22Rv1 (cell line): Measurements from ENCODE around the gene AEBP1.

Source experiments
- H3K27ac ChIP-seq: fragments of 450-650 bp; 2 replicates; pipeline ENCODE4 v1.5.1; 2017
- ZFX ChIP-seq: fragments of 450-650 bp; IDR thresholded peaks from 2 replicates; pipeline ENCODE4 v1.6.1; 2017; ENCODE audit warnings: antibody characterized with exemption, borderline replicate concordance
- TF ChIP-seq, protein P1 (sequence below): fragments of 450-650 bp; IDR thresholded peaks from 2 replicates; pipeline ENCODE4 v1.5.1; 2017; ENCODE audit warnings: mild to moderate bottlenecking

AEBP1 gene

DNA sequence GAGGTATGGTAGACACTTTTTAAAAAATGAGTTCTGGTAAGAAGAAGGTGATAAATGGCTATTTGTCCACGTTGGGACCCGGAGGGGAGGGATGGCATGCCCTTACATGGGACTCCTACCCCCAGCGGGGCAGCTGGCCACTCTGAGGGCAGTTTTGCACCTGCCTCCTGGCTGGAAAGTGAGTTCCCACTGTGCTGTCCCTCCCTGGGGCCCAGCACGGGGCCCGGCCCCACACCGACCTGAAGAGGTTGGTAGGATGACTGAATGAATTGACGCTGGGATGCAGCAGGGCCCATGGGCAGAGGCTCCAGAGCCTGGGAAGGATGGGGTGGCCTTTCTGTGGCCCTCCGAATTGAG lies 601 bp upstream of the AEBP1 start:
- TF ChIP-seq, protein P1, sequence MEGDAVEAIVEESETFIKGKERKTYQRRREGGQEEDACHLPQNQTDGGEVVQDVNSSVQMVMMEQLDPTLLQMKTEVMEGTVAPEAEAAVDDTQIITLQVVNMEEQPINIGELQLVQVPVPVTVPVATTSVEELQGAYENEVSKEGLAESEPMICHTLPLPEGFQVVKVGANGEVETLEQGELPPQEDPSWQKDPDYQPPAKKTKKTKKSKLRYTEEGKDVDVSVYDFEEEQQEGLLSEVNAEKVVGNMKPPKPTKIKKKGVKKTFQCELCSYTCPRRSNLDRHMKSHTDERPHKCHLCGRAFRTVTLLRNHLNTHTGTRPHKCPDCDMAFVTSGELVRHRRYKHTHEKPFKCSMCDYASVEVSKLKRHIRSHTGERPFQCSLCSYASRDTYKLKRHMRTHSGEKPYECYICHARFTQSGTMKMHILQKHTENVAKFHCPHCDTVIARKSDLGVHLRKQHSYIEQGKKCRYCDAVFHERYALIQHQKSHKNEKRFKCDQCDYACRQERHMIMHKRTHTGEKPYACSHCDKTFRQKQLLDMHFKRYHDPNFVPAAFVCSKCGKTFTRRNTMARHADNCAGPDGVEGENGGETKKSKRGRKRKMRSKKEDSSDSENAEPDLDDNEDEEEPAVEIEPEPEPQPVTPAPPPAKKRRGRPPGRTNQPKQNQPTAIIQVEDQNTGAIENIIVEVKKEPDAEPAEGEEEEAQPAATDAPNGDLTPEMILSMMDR, result no peak
- TF ChIP-seq ZFX, result no peak
- H3K27ac ChIP-seq, result no peak overlapping the region

DNA sequence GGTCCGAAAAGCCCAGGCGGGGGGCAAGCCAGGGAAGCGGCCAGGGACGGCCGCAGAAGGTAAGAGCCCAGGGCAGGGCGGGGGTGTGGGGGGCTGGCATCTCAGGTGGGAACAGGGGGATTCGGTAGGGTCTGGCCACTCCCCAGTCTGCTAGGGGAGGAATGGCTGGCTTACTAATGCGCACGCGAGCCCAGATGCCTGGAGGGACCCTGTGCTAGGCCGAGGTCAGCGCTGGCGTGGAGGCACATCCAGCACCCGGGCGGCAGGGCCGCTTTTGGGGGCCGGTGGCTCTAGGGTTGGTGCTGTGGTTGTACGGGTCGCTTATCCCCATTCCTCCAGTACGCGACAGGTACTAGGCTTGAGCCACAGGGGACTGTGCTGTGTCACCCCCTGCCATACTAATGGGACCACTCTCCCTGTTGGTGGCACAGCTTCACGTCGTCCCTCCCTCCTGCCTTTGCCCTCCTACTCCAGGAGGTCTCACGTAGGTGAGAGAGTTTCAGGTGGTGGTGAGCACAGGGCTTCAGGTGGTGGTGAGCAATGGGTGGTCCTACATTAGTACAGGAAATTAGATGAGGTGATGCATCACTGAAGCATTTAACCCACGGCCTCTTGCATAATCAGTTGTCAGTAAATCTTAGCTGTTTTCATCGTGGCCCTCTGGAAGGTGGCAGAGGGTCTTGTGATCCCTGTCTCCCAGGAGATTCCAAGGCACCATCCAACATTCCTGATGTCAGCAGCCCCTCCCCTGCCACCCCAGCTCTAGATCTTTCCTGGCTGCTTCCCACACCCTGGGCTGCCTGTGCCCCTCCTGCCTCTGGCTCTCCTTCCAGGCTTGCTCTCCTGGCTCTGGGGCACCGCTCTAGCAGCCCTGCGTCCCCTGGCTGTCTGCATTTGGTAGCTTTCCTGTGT lies 971 bp downstream of the AEBP1 start:
- no peak overlapping the region for H3K27ac ChIP-seq
- TF ChIP-seq, protein P1, result no peak
- no peak for TF ChIP-seq ZFX

DNA sequence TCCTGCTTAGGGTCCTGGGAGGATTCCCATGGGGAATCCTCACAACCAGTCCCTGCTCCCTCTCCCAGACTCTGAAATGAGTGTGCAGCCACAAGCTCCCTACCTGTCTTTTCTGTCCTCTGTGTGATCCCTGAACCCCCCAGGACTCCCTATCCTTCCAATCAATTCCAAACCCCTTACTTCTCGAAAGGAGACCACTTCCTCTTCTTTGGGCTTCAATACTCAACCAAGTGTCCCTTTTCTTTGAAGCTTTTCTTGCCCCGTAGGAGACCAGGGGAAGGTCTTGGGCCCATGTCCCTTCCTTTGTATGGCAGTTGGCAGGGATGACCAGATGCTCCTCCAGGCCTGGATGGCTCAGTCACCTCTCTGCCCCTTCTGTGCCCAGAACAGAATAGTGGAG lies 1.7 kb downstream of the AEBP1 start:
- no peak overlapping the region for H3K27ac ChIP-seq
- TF ChIP-seq, protein P1, result no peak
- no peak for TF ChIP-seq ZFX

DNA sequence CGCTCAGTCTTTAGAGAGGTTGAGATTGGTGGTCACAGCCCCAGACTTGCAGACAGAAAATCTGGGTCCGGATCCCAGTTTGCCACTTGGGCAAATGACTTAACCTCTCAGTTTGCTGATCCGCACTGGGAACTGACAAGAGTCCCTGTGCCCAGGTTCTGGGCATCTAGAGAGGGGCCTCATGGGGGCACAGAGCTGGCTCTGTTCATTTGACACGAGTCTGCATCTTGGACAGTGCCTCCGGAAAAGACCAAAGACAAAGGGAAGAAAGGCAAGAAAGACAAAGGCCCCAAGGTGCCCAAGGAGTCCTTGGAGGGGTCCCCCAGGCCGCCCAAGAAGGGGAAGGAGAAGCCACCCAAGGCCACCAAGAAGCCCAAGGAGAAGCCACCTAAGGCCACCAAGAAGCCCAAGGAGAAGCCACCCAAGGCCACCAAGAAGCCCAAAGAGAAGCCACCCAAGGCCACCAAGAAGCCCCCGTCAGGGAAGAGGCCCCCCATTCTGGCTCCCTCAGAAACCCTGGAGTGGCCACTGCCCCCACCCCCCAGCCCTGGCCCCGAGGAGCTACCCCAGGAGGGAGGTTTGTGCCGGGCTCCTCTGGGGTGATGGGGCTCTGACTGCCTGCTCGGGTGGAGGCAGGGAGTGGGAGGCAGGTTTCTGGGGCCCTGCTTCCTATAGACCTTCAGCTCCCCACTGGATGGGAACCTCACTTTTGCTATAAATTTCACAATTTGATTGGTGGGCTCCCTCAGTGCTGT lies 2.3 kb downstream of the AEBP1 start:
- TF ChIP-seq, protein P1, result no peak
- TF ChIP-seq ZFX, result no peak
- H3K27ac ChIP-seq, result no peak overlapping the region

DNA sequence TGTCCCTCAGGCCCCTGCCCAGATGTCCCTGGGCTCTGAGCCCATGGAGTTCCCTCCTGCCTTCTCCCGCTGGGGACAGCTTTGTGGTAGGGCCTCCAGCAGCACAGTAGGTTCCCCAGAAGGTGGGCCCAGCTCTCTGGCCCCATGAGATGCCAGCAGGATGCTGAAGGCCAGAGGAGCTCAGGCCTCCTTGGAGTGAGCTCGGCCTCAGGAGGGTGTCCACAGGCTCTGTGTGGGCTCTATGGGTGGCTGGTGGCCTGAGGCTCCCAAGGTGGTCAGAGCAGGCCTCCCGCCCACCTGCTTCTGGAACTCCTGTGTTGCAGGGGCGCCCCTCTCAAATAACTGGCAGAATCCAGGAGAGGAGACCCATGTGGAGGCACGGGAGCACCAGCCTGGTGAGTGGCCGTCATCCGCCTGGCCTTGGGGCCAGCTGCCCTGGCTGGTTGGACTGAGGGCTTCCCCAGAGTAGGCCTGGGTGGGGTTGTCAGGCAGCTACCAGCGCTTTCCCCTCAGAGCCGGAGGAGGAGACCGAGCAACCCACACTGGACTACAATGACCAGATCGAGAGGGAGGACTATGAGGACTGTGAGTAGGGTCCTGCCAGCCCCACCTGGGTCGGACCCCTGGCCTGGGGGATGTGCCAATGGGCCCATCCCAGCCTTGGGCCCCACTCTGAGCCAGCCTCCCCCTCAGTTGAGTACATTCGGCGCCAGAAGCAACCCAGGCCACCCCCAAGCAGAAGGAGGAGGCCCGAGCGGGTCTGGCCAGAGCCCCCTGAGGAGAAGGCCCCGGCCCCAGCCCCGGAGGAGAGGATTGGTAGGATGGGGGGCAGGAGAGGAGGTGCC lies 3.2 kb downstream of the AEBP1 start:
- H3K27ac ChIP-seq, result no peak overlapping the region
- no peak for TF ChIP-seq ZFX
- TF ChIP-seq, protein P1, result no peak

DNA sequence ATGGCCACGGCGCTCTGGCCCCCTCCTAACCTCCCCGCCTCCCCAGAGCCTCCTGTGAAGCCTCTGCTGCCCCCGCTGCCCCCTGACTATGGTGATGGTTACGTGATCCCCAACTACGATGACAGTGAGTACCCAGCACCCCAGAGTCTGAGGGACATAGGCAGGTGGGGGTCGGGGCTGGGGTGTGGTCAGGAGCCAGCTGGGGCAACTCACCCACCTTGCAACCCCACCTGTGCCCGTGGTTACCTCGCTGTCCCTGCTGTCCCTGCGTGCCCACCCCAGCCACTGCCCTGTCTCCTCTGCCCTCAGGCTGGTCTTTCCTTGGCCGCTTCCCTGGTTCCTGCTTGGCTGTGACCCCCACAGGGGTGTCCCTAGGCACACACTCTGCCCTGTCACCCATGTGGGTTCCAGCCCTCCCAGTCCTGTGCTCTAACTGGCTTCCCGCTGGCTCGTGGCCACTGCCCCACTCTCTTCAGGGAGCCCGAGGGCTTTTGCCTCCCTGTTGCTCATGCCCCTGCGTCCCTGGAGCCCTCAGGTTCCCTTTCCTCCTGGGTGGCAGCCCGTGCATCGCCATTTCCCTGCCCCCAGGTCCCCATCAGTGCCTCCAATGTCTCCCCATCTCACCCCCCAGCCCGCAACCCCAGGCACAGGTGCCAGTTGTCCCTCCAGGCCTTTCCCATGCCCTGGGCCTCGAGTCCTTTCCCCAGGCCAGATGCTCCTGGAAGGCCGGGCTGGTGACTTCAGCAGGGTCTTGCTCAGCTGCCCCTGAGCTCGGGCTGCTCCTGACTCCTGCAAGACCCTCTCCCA lies 4.0 kb downstream of the AEBP1 start:
- TF ChIP-seq ZFX, result no peak
- TF ChIP-seq, protein P1, result no peak
- H3K27ac ChIP-seq, result no peak overlapping the region
